Measurements from ENCODE around the gene LTBP3. TPM values are rescaled to one million over a fixed set of nuclear protein-coding genes. Genes with fewer than 3 reads are reported as not detected.

Gene LTBP3
- total RNA-seq, 1 experiment from 2014 or later, result 166 TPM

- CTCF ChIA-PET, result interaction anchor here (0.7 to 4.0 kb wide), 4 partner anchors 31 to 77 kb away, joined by 3 to 39 read pairs (median 5); partner anchors contain the start of gene PCNX3
- peaks cover 88% of the 10 kb centered on the region for H3K36me3 Mint-ChIP-seq (ENCODE audit: insufficient read depth, unreplicated experiment)
- H3K4me1 Mint-ChIP-seq (ENCODE audit: low read depth, unreplicated experiment), result peaks cover 46% of the 10 kb centered on the region
- no peaks in the 10 kb centered on the region for H3K9me3 Mint-ChIP-seq (ENCODE audit: low read depth, unreplicated experiment)
- peak; percentile 63 for DNase-seq
- peak overlapping the region; percentile 88 for H3K27ac Mint-ChIP-seq (ENCODE audit: unreplicated experiment)
- peak overlapping the region; percentile 79 for H3K4me3 Mint-ChIP-seq (ENCODE audit: low read depth, unreplicated experiment)
- BruUV-seq (replicated peaks), result no TSS peak
- intact Hi-C loops (cut with micrococcal nuclease; ENCODE audit: unreplicated experiment), result loop anchor here (2.0 kb wide), 1 partner anchor 31 kb away; no protein-coding TSS in a partner anchor
- no peaks in the 10 kb centered on the region for H3K27me3 Mint-ChIP-seq (ENCODE audit: unreplicated experiment)
- TF ChIP-seq CTCF (IDR thresholded peaks at IDR 0.05; ENCODE audit: unreplicated experiment), result peak; percentile 42
These were observed 13.8 kb upstream of the LTBP3 start for GRCh38 chr11:65571940-65572339.

DNA sequence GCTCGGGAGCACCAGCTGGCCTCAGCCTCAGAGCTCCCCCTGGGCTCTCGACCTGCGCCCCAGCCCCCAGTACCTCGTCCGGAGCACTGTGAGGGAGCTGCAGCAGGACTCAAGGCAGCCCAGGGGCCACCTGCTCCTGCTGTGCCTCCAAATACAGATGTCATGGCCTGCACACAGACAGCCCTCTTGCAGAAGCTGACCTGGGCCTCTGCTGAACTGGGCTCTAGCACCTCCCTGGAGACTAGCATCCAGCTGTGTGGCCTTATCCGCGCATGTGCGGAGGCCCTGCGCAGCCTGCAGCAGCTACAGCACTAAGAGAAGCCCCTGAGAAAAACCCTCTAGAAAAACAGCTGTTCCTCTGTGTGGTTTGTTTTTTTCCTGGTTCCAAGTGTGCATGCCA is 13.3 kb upstream of the LTBP3 start:
- BruUV-seq (replicated peaks), result no TSS peak
- no peak for TF ChIP-seq CTCF (IDR thresholded peaks at IDR 0.05; ENCODE audit: unreplicated experiment)
- DNase-seq, result no peak
- H3K27me3 Mint-ChIP-seq (ENCODE audit: unreplicated experiment), result no peaks in the 10 kb centered on the region
- intact Hi-C loops (cut with micrococcal nuclease; ENCODE audit: unreplicated experiment), result loop anchor here (2.0 kb wide), 1 partner anchor 31 kb away; no protein-coding TSS in a partner anchor
- H3K27ac Mint-ChIP-seq (ENCODE audit: unreplicated experiment), result peak overlapping the region; percentile 88
- peak overlapping the region; percentile 79 for H3K4me3 Mint-ChIP-seq (ENCODE audit: low read depth, unreplicated experiment)
- no peaks in the 10 kb centered on the region for H3K9me3 Mint-ChIP-seq (ENCODE audit: low read depth, unreplicated experiment)
- H3K4me1 Mint-ChIP-seq (ENCODE audit: low read depth, unreplicated experiment), result peaks cover 46% of the 10 kb centered on the region
- CTCF ChIA-PET, result interaction anchor here (0.8 to 4.0 kb wide), 2 partner anchors 30 to 44 kb away, joined by 4 to 39 read pairs; partner anchors contain the start of gene PCNX3
- H3K36me3 Mint-ChIP-seq (ENCODE audit: insufficient read depth, unreplicated experiment), result peaks cover 83% of the 10 kb centered on the region

DNA sequence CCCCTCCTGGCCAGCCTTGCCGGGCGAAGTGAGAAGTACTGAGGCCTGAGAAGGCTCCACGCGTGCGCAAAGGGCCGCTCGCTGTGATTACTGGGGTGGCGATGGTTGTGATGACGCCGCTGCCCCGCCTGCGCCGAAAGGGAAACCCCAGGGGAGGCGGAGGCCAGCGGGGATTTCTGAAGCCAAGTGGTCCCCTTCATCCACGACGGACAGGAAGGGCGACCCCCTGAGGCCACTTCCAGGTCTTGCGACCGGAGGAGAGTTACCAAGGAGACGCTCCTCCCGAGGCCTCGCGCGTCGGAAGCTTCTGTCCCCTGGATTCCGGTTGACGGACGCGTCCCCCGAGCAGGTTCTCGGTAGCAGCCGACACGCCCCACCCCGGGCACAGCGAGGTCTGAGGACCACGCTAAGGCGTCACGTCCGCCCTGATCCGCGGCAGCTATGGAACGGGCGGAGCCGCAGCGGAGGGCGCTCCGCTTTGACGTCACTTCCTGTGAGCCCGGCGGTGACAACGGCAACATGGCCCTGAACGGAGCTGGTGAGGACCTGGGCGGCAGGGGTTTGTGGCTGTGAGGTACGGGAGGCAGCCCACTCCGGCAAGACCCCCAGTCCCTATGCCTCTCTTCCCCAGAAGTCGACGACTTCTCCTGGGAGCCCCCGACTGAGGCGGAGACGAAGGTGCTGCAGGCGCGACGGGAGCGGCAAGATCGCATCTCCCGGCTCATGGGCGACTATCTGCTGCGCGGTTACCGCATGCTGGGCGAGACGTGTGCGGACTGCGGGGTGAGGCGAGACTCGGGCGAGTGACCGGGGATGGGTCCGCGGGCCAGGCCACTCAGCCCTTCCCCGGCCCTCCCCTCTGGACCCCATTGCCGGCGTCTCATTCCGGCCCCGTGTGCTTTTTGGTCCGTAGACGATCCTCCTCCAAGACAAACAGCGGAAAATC is 12.1 kb upstream of the LTBP3 start, which contains the start of gene ZNRD2:
Gene ZNRD2, plus strand, starts transcription at position 505 of the 946 bp plus-strand sequence. Its CDS starts 15 bp downstream, at position 520.
- no peaks in the 10 kb centered on the region for H3K27me3 Mint-ChIP-seq (ENCODE audit: unreplicated experiment)
- peak within 1 kb of the TSS; percentile 88 for H3K27ac Mint-ChIP-seq (ENCODE audit: unreplicated experiment)
- intact Hi-C loops (cut with micrococcal nuclease; ENCODE audit: unreplicated experiment), result loop anchor here (2.0 kb wide), 1 partner anchor 29 kb away; no protein-coding TSS in a partner anchor
- H3K4me3 Mint-ChIP-seq (ENCODE audit: low read depth, unreplicated experiment), result peak within 1 kb of the TSS; percentile 79
- peak; percentile 99 for DNase-seq
- peak; percentile 67 for TF ChIP-seq CTCF (IDR thresholded peaks at IDR 0.05; ENCODE audit: unreplicated experiment)
- no TSS peak for BruUV-seq (replicated peaks)
- H3K36me3 Mint-ChIP-seq (ENCODE audit: insufficient read depth, unreplicated experiment), result peaks cover 72% of the 10 kb centered on the region
- peaks cover 46% of the 10 kb centered on the region for H3K4me1 Mint-ChIP-seq (ENCODE audit: low read depth, unreplicated experiment)
- CTCF ChIA-PET, result interaction anchor here (0.6 to 4.0 kb wide), 5 partner anchors 11 to 61 kb away, joined by 3 to 39 read pairs (median 5); partner anchors contain the start of genes LTBP3 and PCNX3
- no peaks in the 10 kb centered on the region for H3K9me3 Mint-ChIP-seq (ENCODE audit: low read depth, unreplicated experiment)

GRCh38 chr11:65569164-65569972 is 11.2 kb upstream of the LTBP3 start:
- CTCF ChIA-PET, result interaction anchor here (0.6 to 4.0 kb wide), 4 partner anchors 10 to 60 kb away, joined by 3 to 39 read pairs (median 12); partner anchors contain the start of genes LTBP3 and PCNX3
- TSS peak; percentile 68 for BruUV-seq (replicated peaks)
- peak overlapping the region; percentile 88 for H3K27ac Mint-ChIP-seq (ENCODE audit: unreplicated experiment)
- H3K4me3 Mint-ChIP-seq (ENCODE audit: low read depth, unreplicated experiment), result peak overlapping the region; percentile 79
- intact Hi-C loops (cut with micrococcal nuclease; ENCODE audit: unreplicated experiment), result no loop called here
- H3K9me3 Mint-ChIP-seq (ENCODE audit: low read depth, unreplicated experiment), result no peaks in the 10 kb centered on the region
- no peaks in the 10 kb centered on the region for H3K27me3 Mint-ChIP-seq (ENCODE audit: unreplicated experiment)
- peaks cover 46% of the 10 kb centered on the region for H3K4me1 Mint-ChIP-seq (ENCODE audit: low read depth, unreplicated experiment)
- peaks cover 63% of the 10 kb centered on the region for H3K36me3 Mint-ChIP-seq (ENCODE audit: insufficient read depth, unreplicated experiment)
- no peak for TF ChIP-seq CTCF (IDR thresholded peaks at IDR 0.05; ENCODE audit: unreplicated experiment)
- no peak for DNase-seq
